ENCODE measurements around the gene SRRT. TPM values are rescaled to one million over a fixed set of nuclear protein-coding genes. Genes with fewer than 3 reads are reported as not detected.

Gene SRRT
- total and polyA plus RNA-seq, 2 of the 4 experiments (the other 2 are of a cell fraction), result 41.4 to 93.5 TPM

DNA sequence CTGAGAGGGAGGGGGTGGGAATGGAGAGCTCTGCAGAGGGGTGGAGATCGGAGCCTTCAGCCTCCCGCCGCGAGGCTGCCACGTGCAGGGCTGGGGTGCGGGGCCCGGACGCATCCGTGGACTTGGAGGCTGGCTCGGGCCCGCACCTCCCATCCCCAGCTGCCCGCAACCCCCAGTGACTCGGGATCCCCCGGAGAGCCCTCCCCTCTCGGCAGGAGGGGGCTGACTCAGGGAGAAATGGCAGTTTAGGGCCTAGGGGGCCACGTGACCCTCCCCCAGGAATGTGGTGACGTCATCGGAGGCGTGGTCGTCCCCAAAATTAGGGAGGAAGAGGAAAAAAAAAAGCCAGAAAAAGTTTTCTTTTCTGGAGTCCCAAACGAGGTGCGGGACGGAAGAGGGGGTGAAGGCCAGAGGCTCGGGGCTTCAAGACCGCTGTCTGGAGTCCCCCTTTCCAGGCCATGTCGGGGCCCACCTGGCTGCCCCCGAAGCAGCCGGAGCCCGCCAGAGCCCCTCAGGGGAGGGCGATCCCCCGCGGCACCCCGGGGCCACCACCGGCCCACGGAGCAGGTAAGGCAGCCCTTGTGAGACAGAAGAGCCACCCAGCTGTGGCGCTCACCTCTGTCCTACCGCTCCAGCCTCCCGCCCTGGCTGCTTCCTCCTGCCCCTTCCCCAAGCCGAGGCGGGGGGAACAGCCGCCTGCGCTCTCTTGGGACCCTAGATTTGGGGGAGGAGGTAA is 7.7 kb upstream of the SRRT start, which contains the start of gene TRIP6 (continued):
- peak; percentile 69; the same call in 1 of the 2 replicates for TF ChIP-seq NFE2L2 (IDR thresholded peaks at IDR 0.05; ENCODE audit: low read depth, low read length)
- TF ChIP-seq FOS (IDR thresholded peaks at IDR 0.05; ENCODE audit: low read depth, low read length), result peak; percentile 86
- no peak for TF ChIP-seq CHD1 (IDR thresholded peaks at IDR 0.05; ENCODE audit: low read depth, low read length)

DNA sequence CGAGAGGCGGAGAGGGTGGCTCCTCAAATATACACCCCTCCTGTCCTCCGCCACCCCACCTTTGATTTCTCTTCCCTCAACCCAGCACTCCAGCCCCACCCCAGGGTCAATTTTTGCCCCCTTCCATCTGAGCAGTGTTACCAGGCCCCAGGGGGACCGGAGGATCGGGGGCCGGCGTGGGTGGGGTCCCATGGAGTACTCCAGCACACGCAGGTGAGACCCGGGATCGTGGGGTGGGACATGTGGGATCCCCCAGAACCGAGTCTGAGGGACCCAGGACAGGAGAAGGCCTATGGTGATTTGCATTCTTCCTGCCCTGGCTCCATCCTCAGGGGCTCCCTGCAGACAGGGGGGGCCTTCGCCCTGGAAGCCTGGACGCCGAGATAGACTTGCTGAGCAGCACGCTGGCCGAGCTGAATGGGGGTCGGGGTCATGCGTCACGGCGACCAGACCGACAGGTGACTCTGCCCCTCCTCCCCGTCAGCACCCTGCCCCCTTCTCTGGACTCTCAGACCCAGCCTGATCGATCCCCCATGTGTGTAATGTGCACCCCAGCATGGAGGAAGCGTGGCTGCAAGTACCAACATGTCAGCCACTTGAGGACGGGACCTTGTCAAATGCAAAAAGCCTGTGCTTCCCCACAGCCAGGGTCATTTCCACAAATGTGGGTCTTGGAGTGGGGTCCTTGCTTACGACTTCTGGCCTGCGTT is 7.0 kb upstream of the SRRT start:
- H3K27ac ChIP-seq (ENCODE audit: insufficient read depth, low read length), result peak overlapping the region; percentile 99
- H2BK5ac ChIP-seq (ENCODE audit: low read depth, low read length, poor library complexity, severe bottlenecking), result peak overlapping the region; percentile 97
- peak overlapping the region; percentile 97 for H3K4me2 ChIP-seq (ENCODE audit: low read depth, low read length)
- H4K20me1 ChIP-seq (ENCODE audit: insufficient read depth, low read length), result 0 out of 2 replicates have a peak, but pooled peaks cover 3% of the 10 kb centered on the region
- H3K4me3 ChIP-seq (ENCODE audit: insufficient read depth, low read depth, low read length), result peak overlapping the region; percentile 97
- WGBS, 2 experiments (ENCODE audit: extremely low coverage in 2 of 2, insufficient read length in 1 of 2), result 0% methylated on average over 1 of the region's 27 CpGs; no CpG with 5 or more reads in 1 of the 2 experiments
- peak overlapping the region; percentile 91 for H4K91ac ChIP-seq (ENCODE audit: insufficient read depth, low read depth, low read length)
- no peaks in the 10 kb centered on the region for H3K9me3 ChIP-seq (ENCODE audit: control insufficient read depth, insufficient read depth, low read length)
- H4K5ac ChIP-seq (ENCODE audit: low read depth, low read length), result peak overlapping the region; percentile 86
- TF ChIP-seq CHD1 (IDR thresholded peaks at IDR 0.05; ENCODE audit: low read depth, low read length), result no peak
- TF ChIP-seq, protein P1, sequence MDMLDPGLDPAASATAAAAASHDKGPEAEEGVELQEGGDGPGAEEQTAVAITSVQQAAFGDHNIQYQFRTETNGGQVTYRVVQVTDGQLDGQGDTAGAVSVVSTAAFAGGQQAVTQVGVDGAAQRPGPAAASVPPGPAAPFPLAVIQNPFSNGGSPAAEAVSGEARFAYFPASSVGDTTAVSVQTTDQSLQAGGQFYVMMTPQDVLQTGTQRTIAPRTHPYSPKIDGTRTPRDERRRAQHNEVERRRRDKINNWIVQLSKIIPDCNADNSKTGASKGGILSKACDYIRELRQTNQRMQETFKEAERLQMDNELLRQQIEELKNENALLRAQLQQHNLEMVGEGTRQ (IDR thresholded peaks at IDR 0.05; ENCODE audit: low read depth, low read length), result no peak
- TF ChIP-seq MAZ (IDR thresholded peaks at IDR 0.05; ENCODE audit: borderline replicate concordance, low read depth, low read length), result no peak
- no peak for TF ChIP-seq POLR2A (IDR thresholded peaks at IDR 0.05; ENCODE audit: low read depth, low read length)
- no peak for TF ChIP-seq RAD21 (IDR thresholded peaks at IDR 0.05; ENCODE audit: low read length)
- TF ChIP-seq FOS (IDR thresholded peaks at IDR 0.05; ENCODE audit: low read depth, low read length), result no peak
- no peak for TF ChIP-seq CEBPB (IDR thresholded peaks at IDR 0.05; ENCODE audit: low read depth, low read length)
- H3K14ac ChIP-seq (replicated peaks; ENCODE audit: low read depth, low read length), result peak overlapping the region; percentile 100
- H2BK15ac ChIP-seq (ENCODE audit: low read depth, low read length), result peak overlapping the region; percentile 36; the same call in 1 of the 3 replicates
- ATAC-seq (ENCODE audit: low read depth) (peak; percentile 11), DNase-seq (no peak)
- peaks cover 28% of the 10 kb centered on the region for H3K36me3 ChIP-seq (ENCODE audit: control insufficient read depth, insufficient read depth, low read length)
- H4K8ac ChIP-seq (ENCODE audit: low read depth in 2 of 2, low read length in 2 of 2), result peak overlapping the region; percentile 90 to 91
- H3K4me1 ChIP-seq (ENCODE audit: control insufficient read depth, insufficient read depth, low read length), result peaks cover 18% of the 10 kb centered on the region
- peaks cover 4% of the 10 kb centered on the region; the same call in 1 of the 2 replicates for H3K9me1 ChIP-seq (ENCODE audit: insufficient read depth, low read length)
- in situ Hi-C loops (cut with MboI; ENCODE audit: low sequenced_read_pairs) (loop anchor here (25.0 kb wide), 2 partner anchors 281 to 406 kb away; partner anchors contain the start of genes FBXO24, LRCH4 and SPACDR), dilution Hi-C loops (cut with HindIII; ENCODE audit: low sequenced_read_pairs, unreplicated experiment) (no loop called here), intact Hi-C loops (cut with micrococcal nuclease) (loop anchor here (2.0 kb wide), 1 partner anchor 31 kb away; no protein-coding TSS in a partner anchor)
- H2AFZ ChIP-seq (replicated peaks; ENCODE audit: low read length, poor library complexity), result peak overlapping the region; percentile 86
- peak overlapping the region; percentile 100 for H2AK9ac ChIP-seq (replicated peaks; ENCODE audit: low read depth, low read length, poor library complexity)
- peak overlapping the region; percentile 79 for H2BK120ac ChIP-seq (ENCODE audit: low read depth, low read length)
- peaks cover 5 to 38% of the 10 kb centered on the region in 2 experiments; a peak in 2 of 4 replicates for H3K79me1 ChIP-seq (ENCODE audit: low read depth in 1 of 2, low read length in 2 of 2)
- H3K27me3 ChIP-seq (ENCODE audit: control insufficient read depth, insufficient read depth, low read length), result no peaks in the 10 kb centered on the region
- H2AK5ac ChIP-seq (ENCODE audit: low read depth, low read length), result peak overlapping the region; percentile 88
- peak overlapping the region; percentile 98 for H3K9ac ChIP-seq (ENCODE audit: low read depth, low read length)
- H3K23ac ChIP-seq (ENCODE audit: low read depth, low read length), result peak overlapping the region; percentile 99
- ChIA-PET POLR2A (ENCODE audit: unreplicated experiment) (no interaction called here), CTCF (no interaction called here)
- H2BK20ac ChIP-seq (ENCODE audit: low read depth, low read length), result 0 out of 2 replicates have a peak overlapping the region, but pooled peaks have one; percentile 28
- peak overlapping the region; percentile 93 for H3K56ac ChIP-seq (ENCODE audit: extremely low read depth, insufficient read depth, low read length)
- peak overlapping the region; percentile 99 for H3K4ac ChIP-seq (ENCODE audit: low read depth, low read length)
- peak overlapping the region; percentile 88 for H3K18ac ChIP-seq (ENCODE audit: low read depth, low read length)
- no TSS peak for BruUV-seq (replicated peaks)
